Endothelial cell of umbilical vein (primary cell): ENCODE measurements around the gene ABTB1. TPM values are rescaled to one million over a fixed set of nuclear protein-coding genes. Genes with fewer than 3 reads are reported as not detected.

Source experiments
- BruUV-seq: library from RNA; stranded (reverse); fragments of 400-500 nt; replicated peaks from 2 replicates; lab custom pipeline; 2021; lab: Mats Ljungman, UMichigan
- CTCF ChIA-PET: fragments of 300-600, 350-600 bp; sonication (Branson Sonifier 250); formaldehyde crosslinking; loops from one replicate; lab custom pipeline; 2021; ENCODE audit warnings: antibody characterized with exemption, inconsistent platforms; lab: Charles Lee
- POLR2A ChIA-PET: fragments of 300-600, 350-600 bp; sonication (Branson Sonifier 250); formaldehyde crosslinking; loops from one replicate; lab custom pipeline; 2021; ENCODE audit warnings: antibody characterized with exemption, inconsistent platforms; lab: Charles Lee
- DNase-seq: peaks from one replicate; pipeline ENCODE4 v3.0.0-alpha.2; 2011; ENCODE audit warnings: low read depth, low spot score
- FAIRE-seq: peaks from 2 replicates; lab custom pipeline; 2011; peaks lifted over from hg19 to GRCh38; lab: Jason Lieb, UNC
- H2AFZ ChIP-seq: 2 replicates; pipeline ENCODE4 v1.6.0; 2012; ENCODE audit warnings: low read depth, low read length, control low read depth, inconsistent platforms
- H3K27ac ChIP-seq: 2 replicates; pipeline ENCODE4 v1.5.1; 2011; ENCODE audit warnings: low read depth, mild to moderate bottlenecking, control low read depth, low read length, moderate library complexity; ENCODE audit not compliant: insufficient read depth
- H3K27me3 ChIP-seq, 2 experiments: 2 replicates each; pipeline versions ENCODE4 v1.6.0 to v1.6.1; 2011; ENCODE audit warnings: low read length in 2 of 2, mixed read lengths in 1 of 2; ENCODE audit not compliant: control insufficient read depth in 2 of 2, insufficient read depth in 2 of 2
- H3K36me3 ChIP-seq, 2 experiments: 2 replicates in 1 of 2; 3 replicates in 1 of 2; pipeline ENCODE4 v1.5.1; 2011; ENCODE audit warnings: low read length in 2 of 2, mild to moderate bottlenecking in 1 of 2, moderate library complexity in 1 of 2; ENCODE audit not compliant: control insufficient read depth in 2 of 2, insufficient read depth in 2 of 2; ENCODE audit errors: extremely low read depth in 1 of 2
- H3K4me1 ChIP-seq: 3 replicates; pipeline ENCODE4 v1.5.1; 2011; ENCODE audit warnings: mild to moderate bottlenecking, low read length; ENCODE audit not compliant: control insufficient read depth, insufficient read depth; ENCODE audit errors: extremely low read depth
- H3K4me2 ChIP-seq: 2 replicates; pipeline ENCODE4 v1.6.1; 2011; ENCODE audit warnings: low read length, control low read depth, mixed read lengths; ENCODE audit not compliant: insufficient read depth
- H3K4me3 ChIP-seq, 3 experiments: fragments of 200-600 bp in 1 of 3; sonication (generic), shearing (Covaris generic) in 1 of 3; replicated peaks in 1 of 3; 2 replicates each; pipeline ENCODE4 v1.5.1; 2011 to 2016; ENCODE audit warnings: control low read depth in 3 of 3, low read length in 3 of 3, mild to moderate bottlenecking in 2 of 3, inconsistent platforms in 1 of 3, low read depth in 1 of 3, moderate library complexity in 1 of 3; ENCODE audit not compliant: insufficient read depth in 1 of 3
- H3K79me2 ChIP-seq: 2 replicates; pipeline ENCODE4 v1.6.0; 2012; ENCODE audit warnings: low read length, inconsistent platforms; ENCODE audit not compliant: control insufficient read depth, insufficient read depth
- H3K9ac ChIP-seq: replicated peaks from 2 replicates; pipeline ENCODE3; 2011; ENCODE audit warnings: low read length, control low read depth; ENCODE audit not compliant: insufficient read depth; ENCODE audit errors: extremely low read depth
- H3K9me1 ChIP-seq: replicated peaks from 3 replicates; pipeline ENCODE4 v1.6.0; 2011; ENCODE audit warnings: mild to moderate bottlenecking, low read length; ENCODE audit not compliant: control insufficient read depth, insufficient read depth; ENCODE audit errors: extremely low read depth
- H3K9me3 ChIP-seq: replicated peaks from 2 replicates; pipeline ENCODE4 v1.5.1; 2012; ENCODE audit warnings: low read length, inconsistent platforms; ENCODE audit not compliant: control insufficient read depth, insufficient read depth
- H4K20me1 ChIP-seq: replicated peaks from 2 replicates; pipeline ENCODE3; 2011; ENCODE audit warnings: mild to moderate bottlenecking, low read length; ENCODE audit not compliant: control insufficient read depth, insufficient read depth; ENCODE audit errors: extremely low read depth
- CTCF ChIP-seq, 2 donors: IDR thresholded peaks; 1 replicate in 1 of 2; 2 replicates in 1 of 2; pipeline ENCODE4 v1.5.1; 2011; ENCODE audit warnings: low read length in 2 of 2, mild to moderate bottlenecking in 2 of 2, moderate library complexity in 2 of 2, control low read depth in 1 of 2, inconsistent platforms in 1 of 2, low read depth in 1 of 2; ENCODE audit not compliant: insufficient read depth in 1 of 2; ENCODE audit errors: extremely low read depth in 1 of 2
- EZH2 ChIP-seq: IDR thresholded peaks from 2 replicates; pipeline ENCODE4 v1.6.1; 2012; ENCODE audit warnings: borderline replicate concordance, low read depth, mild to moderate bottlenecking, moderate library complexity, low read length, inconsistent platforms; ENCODE audit not compliant: severe bottlenecking
- FOS ChIP-seq: IDR thresholded peaks from 2 replicates; pipeline ENCODE4 v1.6.1; 2011; ENCODE audit warnings: mild to moderate bottlenecking, low read length, moderate library complexity, borderline replicate concordance; ENCODE audit not compliant: insufficient read depth
- GATA2 ChIP-seq: IDR thresholded peaks from 2 replicates; pipeline ENCODE4 v1.7.0; 2011; ENCODE audit warnings: low read depth, mild to moderate bottlenecking, moderate library complexity, mixed read lengths, low read length; ENCODE audit not compliant: insufficient read length, insufficient read depth
- JUN ChIP-seq: IDR thresholded peaks from 2 replicates; pipeline ENCODE4 v1.6.1; 2011; ENCODE audit warnings: borderline replicate concordance, low read depth; ENCODE audit not compliant: insufficient read length, insufficient read depth
- MYC ChIP-seq: IDR thresholded peaks from one replicate; pipeline ENCODE4 v1.6.1; 2011; ENCODE audit warnings: mild to moderate bottlenecking, low read depth, low read length
- POLR2A ChIP-seq: IDR thresholded peaks from 2 replicates; pipeline ENCODE4 v1.6.1; 2012; ENCODE audit warnings: low read depth, mild to moderate bottlenecking, control low read depth, low read length
- POLR2AphosphoS5 ChIP-seq: IDR thresholded peaks from 2 replicates; pipeline ENCODE4 v1.6.1; 2012; ENCODE audit warnings: low read depth, mild to moderate bottlenecking, control low read depth, low read length, moderate library complexity; ENCODE audit not compliant: insufficient read depth
- dilution Hi-C: fragments of 300-500 bp; cut with MboI; formaldehyde crosslinking; loops from one replicate; pipeline ENCODE4 v1.15.0; 2019; ENCODE audit warnings: low sequenced_read_pairs; ENCODE audit not compliant: extremely low pct_ligation_motif_present
- intact Hi-C: fragments of 100-400 bp; cut with micrococcal nuclease; formaldehyde crosslinking; loops from one replicate; pipeline ENCODE4 v1.10.0; 2022
- polyA plus RNA-seq, 4 experiments: library from polyadenylated mRNA; depleted of rRNA in 3 of 4; stranded (reverse) in 3 of 4; unstranded in 1 of 4; fragments of >200 nt; gene quantifications; 2 replicates each; pipeline versions ENCODE4 v1.2.1 to v1.2.3, GENCODE V29; 2011 to 2012; ENCODE audit warnings: missing spikeins in 1 of 4
- total RNA-seq: library from RNA; stranded (reverse); gene quantifications from 2 replicates; pipeline ENCODE4 v1.2.3, GENCODE V29; 2021
- TF ChIP-seq, protein P1 (sequence below): IDR thresholded peaks from 2 replicates; pipeline ENCODE4 v1.6.1; 2011; ENCODE audit not compliant: insufficient read depth, insufficient read length

The ABTB1 gene
- total and polyA plus RNA-seq, 2 donors (not counting 3 experiments of a cell fraction or from before 2014, with no cell fraction given), result 15.2 to 25.1 TPM

DNA sequence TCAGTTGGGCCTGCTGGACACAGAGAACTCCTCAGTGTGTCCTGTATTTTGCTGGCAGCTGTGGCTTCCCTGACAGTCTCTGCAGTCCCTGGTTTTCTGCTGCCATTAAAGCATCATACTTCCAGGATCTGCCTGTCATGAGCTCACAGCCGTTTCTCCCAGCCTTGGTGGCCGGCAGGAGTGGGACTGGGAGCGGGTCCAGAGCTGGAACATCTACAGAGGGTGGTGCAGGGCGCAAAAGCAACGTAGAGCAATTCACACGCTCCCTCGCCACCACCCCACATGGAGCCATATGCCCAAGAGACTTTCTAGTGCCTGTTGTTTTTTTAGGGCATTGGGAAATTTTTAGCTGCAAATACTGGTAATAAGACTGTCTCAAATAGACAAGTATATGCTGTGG, 33.6 kb downstream of the ABTB1 start:
- Histone ChIP-seq H3K9me3 (no peaks in the 10 kb centered on the region), H3K79me2 (peaks cover 1% of the 10 kb centered on the region), H3K4me1 (no peaks in the 10 kb centered on the region), H3K4me3 (no peak overlapping the region), H3K4me2 (no peak overlapping the region), H3K27me3 (no peaks in the 10 kb centered on the region), H4K20me1 (no peaks in the 10 kb centered on the region), H3K9me1 (no peaks in the 10 kb centered on the region), H3K9ac (no peak overlapping the region), H3K27ac (no peak overlapping the region), H2AFZ (no peak overlapping the region), H3K36me3 (no peaks in the 10 kb centered on the region)
- no peak for DNase-seq
- POLR2A ChIA-PET, result no interaction called here
- CTCF ChIA-PET, result interaction anchor here (4.6 kb wide), 1 partner anchor 9 kb away, joined by 25 read pairs; no protein-coding TSS in a partner anchor
- dilution Hi-C loops, result no loop called here
- intact Hi-C loops, result no loop called here
- FAIRE-seq, result no peak
- BruUV-seq, result no TSS peak
- TF ChIP-seq POLR2A (no peak), JUN (no peak), GATA2 (no peak), POLR2AphosphoS5 (no peak), CTCF (IDR thresholded peaks at IDR 0.05; ENCODE audit: extremely low read depth in 1 of 2, insufficient read depth in 1 of 2, low read depth in 1 of 2, low read length in 2 of 2) (no peak), FOS (no peak), EZH2 (no peak), MYC (no peak)
- TF ChIP-seq, protein P1, sequence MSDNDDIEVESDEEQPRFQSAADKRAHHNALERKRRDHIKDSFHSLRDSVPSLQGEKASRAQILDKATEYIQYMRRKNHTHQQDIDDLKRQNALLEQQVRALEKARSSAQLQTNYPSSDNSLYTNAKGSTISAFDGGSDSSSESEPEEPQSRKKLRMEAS, result no peak
